Globus pallidus (tissue), 1 donor: Measurements from ENCODE around the gene TMEM150A.
A peak's percentile ranks its signal among the peaks of the same experiment; 100 is the strongest.
"Not testable (repeated sequence)": the region's sequence is repeated elsewhere in the genome, so short reads cannot be mapped to it uniquely, and the experiment has no call there.

Experiments
- DNase-seq: peaks from one replicate; pipeline ENCODE4 v3.0.0-alpha.2; 2015; ENCODE audit warnings: low spot score

TMEM150A gene

GRCh38 chr2:85602476-85603234 is at the start of gene TMEM150A:
TMEM150A (minus strand) TSS chr2:85602698; CDS start chr2:85601948, 750 bp downstream.
- peak; percentile 93 for DNase-seq

- no peak for DNase-seq
These were observed 49.6 kb upstream of the TMEM150A start for GRCh38 chr2:85652056-85652455.

GRCh38 chr2:85651097-85651496 is 48.6 kb upstream of the TMEM150A start:
- no peak for DNase-seq

GRCh38 chr2:85650456-85650855 is 48.0 kb upstream of the TMEM150A start:
- DNase-seq = no peak

GRCh38 chr2:85649201-85650190 is 47.0 kb upstream of the TMEM150A start:
- no peak for DNase-seq

- no peak for DNase-seq
These were observed 46.1 kb upstream of the TMEM150A start for GRCh38 chr2:85648619-85649018.

GRCh38 chr2:85647823-85648526 is 45.5 kb upstream of the TMEM150A start:
- DNase-seq = no peak

- DNase-seq = no peak
These were observed 43.7 kb upstream of the TMEM150A start for GRCh38 chr2:85646166-85646565.

- no peak for DNase-seq
These were observed 42.4 kb upstream of the TMEM150A start for GRCh38 chr2:85644909-85645308.

- no peak for DNase-seq
These were observed 40.2 kb upstream of the TMEM150A start for GRCh38 chr2:85642725-85643124.

GRCh38 chr2:85635636-85636035 is 33.1 kb upstream of the TMEM150A start:
- DNase-seq = no peak

- no peak for DNase-seq
These were observed 32.5 kb upstream of the TMEM150A start for GRCh38 chr2:85635011-85635410.

- no peak for DNase-seq
These were observed 28.8 kb upstream of the TMEM150A start for GRCh38 chr2:85631316-85631715.

- DNase-seq = no peak
These were observed 26.2 kb upstream of the TMEM150A start for GRCh38 chr2:85628658-85629057.

GRCh38 chr2:85623991-85624390 is 21.5 kb upstream of the TMEM150A start:
- no peak for DNase-seq

- DNase-seq = no peak
These were observed 18.8 kb upstream of the TMEM150A start for GRCh38 chr2:85621338-85621737.

GRCh38 chr2:85619617-85620016 is 17.1 kb upstream of the TMEM150A start:
- DNase-seq = no peak

- DNase-seq = not testable (repeated sequence)
These were observed 15.2 kb upstream of the TMEM150A start for GRCh38 chr2:85617723-85618122.

- DNase-seq = no peak
These were observed 12.9 kb upstream of the TMEM150A start for GRCh38 chr2:85615413-85615728.

- DNase-seq = not testable (repeated sequence)
These were observed 12.3 kb upstream of the TMEM150A start for GRCh38 chr2:85614757-85615156.

- no peak for DNase-seq
These were observed 11.4 kb upstream of the TMEM150A start for GRCh38 chr2:85613717-85614515.
